ENCODE results near the gene LPIN1.

DNA sequence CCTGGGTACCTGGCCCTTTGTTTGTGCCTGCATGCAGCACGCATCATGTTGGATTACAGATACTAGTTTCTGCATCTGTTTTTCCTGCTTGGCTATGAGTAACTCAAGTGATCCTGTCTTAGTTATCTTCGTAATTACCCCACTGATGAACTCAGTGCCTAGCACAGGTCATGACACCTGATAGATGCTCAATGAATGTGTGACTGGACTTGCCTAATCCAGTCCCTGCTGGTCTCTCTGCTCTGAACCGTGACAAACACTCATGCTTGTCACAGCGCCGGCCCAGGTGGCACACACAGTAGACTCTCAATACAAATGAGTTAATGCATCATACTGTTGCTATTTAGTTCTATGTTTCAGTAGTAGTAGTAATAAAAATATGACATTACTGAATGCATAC is 45.2 kb upstream of the LPIN1 start:
- TF ChIP-seq POLR2A (IDR thresholded peaks at IDR 0.05) = no peak
- TF ChIP-seq, protein P1, sequence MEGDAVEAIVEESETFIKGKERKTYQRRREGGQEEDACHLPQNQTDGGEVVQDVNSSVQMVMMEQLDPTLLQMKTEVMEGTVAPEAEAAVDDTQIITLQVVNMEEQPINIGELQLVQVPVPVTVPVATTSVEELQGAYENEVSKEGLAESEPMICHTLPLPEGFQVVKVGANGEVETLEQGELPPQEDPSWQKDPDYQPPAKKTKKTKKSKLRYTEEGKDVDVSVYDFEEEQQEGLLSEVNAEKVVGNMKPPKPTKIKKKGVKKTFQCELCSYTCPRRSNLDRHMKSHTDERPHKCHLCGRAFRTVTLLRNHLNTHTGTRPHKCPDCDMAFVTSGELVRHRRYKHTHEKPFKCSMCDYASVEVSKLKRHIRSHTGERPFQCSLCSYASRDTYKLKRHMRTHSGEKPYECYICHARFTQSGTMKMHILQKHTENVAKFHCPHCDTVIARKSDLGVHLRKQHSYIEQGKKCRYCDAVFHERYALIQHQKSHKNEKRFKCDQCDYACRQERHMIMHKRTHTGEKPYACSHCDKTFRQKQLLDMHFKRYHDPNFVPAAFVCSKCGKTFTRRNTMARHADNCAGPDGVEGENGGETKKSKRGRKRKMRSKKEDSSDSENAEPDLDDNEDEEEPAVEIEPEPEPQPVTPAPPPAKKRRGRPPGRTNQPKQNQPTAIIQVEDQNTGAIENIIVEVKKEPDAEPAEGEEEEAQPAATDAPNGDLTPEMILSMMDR (IDR thresholded peaks at IDR 0.05) = no peak
